Chondrocyte (in vitro differentiated cells): ENCODE measurements around the gene GALNTL6. TPM values are rescaled to one million over a fixed set of nuclear protein-coding genes. Genes with fewer than 3 reads are reported as not detected.

Source experiments
- DNase-seq: peaks from one replicate; pipeline ENCODE4 v3.0.0; 2021; ENCODE audit warnings: mixed read lengths, low spot score
- H3K27ac Mint-ChIP-seq: one replicate; pipeline ENCODE4 v1.8.0; 2021; ENCODE audit warnings: mild to moderate bottlenecking, moderate library complexity, mixed read lengths; ENCODE audit not compliant: unreplicated experiment
- H3K27me3 Mint-ChIP-seq: 2 replicates; pipeline ENCODE4 v1.8.0; 2021; ENCODE audit warnings: low read depth, mixed read lengths
- H3K36me3 Mint-ChIP-seq: 2 replicates; pipeline ENCODE4 v1.8.0; 2021; ENCODE audit warnings: low read depth, mixed read lengths
- H3K4me1 Mint-ChIP-seq: 2 replicates; pipeline ENCODE4 v1.8.0; 2021; ENCODE audit warnings: low read depth, mild to moderate bottlenecking, mixed read lengths
- H3K4me3 Mint-ChIP-seq: one replicate; pipeline ENCODE4 v1.8.0; 2021; ENCODE audit warnings: mild to moderate bottlenecking, moderate library complexity, mixed read lengths; ENCODE audit not compliant: unreplicated experiment
- H3K9me3 Mint-ChIP-seq: 2 replicates; pipeline ENCODE4 v1.8.0; 2021; ENCODE audit warnings: low read depth, mixed read lengths
- CTCF ChIP-seq: fragments of 200-600 bp; sonication (generic); IDR thresholded peaks from 2 replicates; pipeline ENCODE4 v1.5.0; 2021; ENCODE audit warnings: antibody characterized with exemption, mild to moderate bottlenecking, moderate library complexity
- total RNA-seq: library from RNA; stranded (reverse); gene quantifications from 3 replicates; pipeline ENCODE4 v1.2.1, GENCODE V29; 2021

Gene GALNTL6
- total RNA-seq, 1 donor from 2014 or later: not detected

DNA sequence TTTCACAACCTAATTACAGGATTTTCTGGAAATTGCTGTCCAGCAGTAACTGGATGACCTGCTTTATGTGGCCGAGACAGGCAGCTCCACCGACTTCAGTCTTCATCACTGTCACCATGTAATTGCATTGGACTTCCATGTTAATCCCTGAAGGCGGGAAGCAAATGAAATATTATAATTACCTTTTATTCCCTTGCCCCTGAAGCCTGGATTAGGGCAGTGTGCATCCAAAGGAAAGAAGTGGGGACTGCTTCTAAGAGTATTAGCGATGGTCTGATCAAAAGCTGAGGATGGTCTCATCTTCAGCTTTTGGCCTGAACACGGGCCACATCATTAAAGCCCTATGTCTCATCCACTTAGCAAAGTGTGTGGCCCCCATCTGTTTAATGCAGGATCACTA is 1043.8 kb downstream of the GALNTL6 start:
- TF ChIP-seq CTCF: no peak
- Mint-ChIP-seq H3K27me3 (no peaks in the 10 kb centered on the region), H3K4me3 (no peak overlapping the region), H3K27ac (no peak overlapping the region), H3K4me1 (no peaks in the 10 kb centered on the region), H3K9me3 (peaks cover 3% of the 10 kb centered on the region), H3K36me3 (peaks cover 2% of the 10 kb centered on the region)
- DNase-seq: no peak

- H3K9me3 Mint-ChIP-seq: peaks cover 4% of the 10 kb centered on the region
- peaks cover 4% of the 10 kb centered on the region for H3K36me3 Mint-ChIP-seq
- H3K4me3 Mint-ChIP-seq: no peak overlapping the region
- no peak for DNase-seq
- no peaks in the 10 kb centered on the region for H3K4me1 Mint-ChIP-seq
- no peak overlapping the region for H3K27ac Mint-ChIP-seq
- no peak for TF ChIP-seq CTCF
- peaks cover 2% of the 10 kb centered on the region for H3K27me3 Mint-ChIP-seq
Observed at GRCh38 chr4:172858731-172859230, 1045.6 kb downstream of the GALNTL6 start.

GRCh38 chr4:172865103-172865502 is 1051.9 kb downstream of the GALNTL6 start:
- Mint-ChIP-seq H3K4me3 (no peak overlapping the region), H3K9me3 (peaks cover 4% of the 10 kb centered on the region), H3K27me3 (peaks cover 34% of the 10 kb centered on the region), H3K4me1 (no peaks in the 10 kb centered on the region), H3K27ac (no peak overlapping the region), H3K36me3 (peaks cover 2% of the 10 kb centered on the region)
- no peak for DNase-seq
- no peak for TF ChIP-seq CTCF

- Mint-ChIP-seq H3K4me1 (no peaks in the 10 kb centered on the region), H3K4me3 (no peak overlapping the region), H3K9me3 (peaks cover 4% of the 10 kb centered on the region), H3K36me3 (peaks cover 2% of the 10 kb centered on the region), H3K27me3 (peaks cover 34% of the 10 kb centered on the region), H3K27ac (no peak overlapping the region)
- TF ChIP-seq CTCF: no peak
- DNase-seq: no peak
Observed at GRCh38 chr4:172865531-172866127, 1052.4 kb downstream of the GALNTL6 start.

DNA sequence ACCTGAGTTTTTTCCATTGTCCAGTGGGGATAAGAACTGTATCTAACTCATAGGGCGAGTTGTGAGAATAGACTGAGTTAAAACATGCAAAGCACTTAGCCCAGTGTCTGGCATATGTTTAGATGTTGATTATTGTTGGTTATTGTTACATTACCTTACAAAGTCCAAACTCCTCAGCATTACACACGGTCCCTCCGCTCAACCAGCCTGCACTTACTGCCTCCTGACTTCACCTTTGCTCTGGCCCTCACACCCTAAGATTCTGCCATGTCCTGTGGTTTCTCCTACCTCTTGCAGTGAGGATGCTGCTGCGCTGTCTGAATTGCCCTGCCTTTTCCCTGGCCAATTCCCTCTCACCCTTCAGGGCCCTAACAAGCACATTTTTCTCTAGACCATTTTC is 1053.2 kb downstream of the GALNTL6 start:
- Mint-ChIP-seq H3K27me3 (peaks cover 34% of the 10 kb centered on the region), H3K27ac (no peak overlapping the region), H3K9me3 (peaks cover 4% of the 10 kb centered on the region), H3K4me3 (no peak overlapping the region), H3K36me3 (peaks cover 2% of the 10 kb centered on the region), H3K4me1 (no peaks in the 10 kb centered on the region)
- no peak for TF ChIP-seq CTCF
- DNase-seq: no peak
